DOHH2 (cell line): ENCODE results near the gene SHISAL1.

Experiments used
- EZH2phosphoT487 ChIP-seq: fragments of 200-600 bp; sonication (generic); IDR thresholded peaks from 2 replicates; pipeline ENCODE4 v1.6.1; 2017; ENCODE audit warnings: borderline replicate concordance, mild to moderate bottlenecking, antibody characterized with exemption, low read length, moderate library complexity, mixed read lengths
- TF ChIP-seq, protein P1 (sequence below): fragments of 200-600 bp; sonication (generic); IDR thresholded peaks from one replicate; pipeline ENCODE4 v1.5.1; 2014; ENCODE audit warnings: antibody characterized with exemption, mild to moderate bottlenecking, low read depth, low read length; ENCODE audit not compliant: poor library complexity, severe bottlenecking

DNA sequence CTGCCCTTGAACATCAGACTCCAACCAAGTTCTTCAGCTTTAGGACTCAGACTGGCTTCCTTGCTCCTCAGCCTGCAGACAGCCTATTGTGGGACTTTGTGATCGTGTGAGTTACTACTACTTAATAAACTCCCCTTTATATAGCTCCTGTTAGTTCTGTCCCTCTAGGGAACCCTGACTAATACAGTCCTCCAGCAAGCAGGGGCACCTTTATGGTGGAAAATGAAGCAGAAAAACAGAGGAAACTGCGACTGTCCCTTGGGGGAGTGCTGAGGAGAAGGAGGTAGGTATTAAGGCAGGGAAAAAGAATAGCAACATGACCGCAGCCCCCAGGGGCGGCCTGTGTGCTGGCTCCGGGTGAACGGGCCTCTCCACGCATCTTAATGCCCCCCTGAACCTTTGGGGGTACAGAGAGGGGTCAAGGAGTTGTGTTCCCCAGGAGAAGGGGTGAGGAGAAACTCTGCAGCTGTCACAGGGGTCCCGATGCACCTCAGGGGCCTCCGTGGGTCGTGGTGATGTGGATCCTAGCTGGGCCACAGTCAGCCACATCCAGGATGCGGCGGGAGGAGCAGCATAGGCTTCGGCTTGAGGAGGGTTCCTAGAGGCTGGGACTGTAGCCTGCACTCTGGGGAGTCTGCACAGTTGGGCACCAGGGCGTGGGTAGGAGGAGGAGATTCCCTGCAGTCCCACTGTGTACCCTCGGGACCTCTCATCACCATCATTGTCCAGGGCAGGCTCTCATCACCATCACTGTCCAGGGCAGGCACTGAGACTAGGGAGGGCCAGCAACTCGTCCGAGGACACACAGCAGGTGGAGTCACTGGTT, 34.3 kb downstream of the SHISAL1 start:
- TF ChIP-seq, protein P1, sequence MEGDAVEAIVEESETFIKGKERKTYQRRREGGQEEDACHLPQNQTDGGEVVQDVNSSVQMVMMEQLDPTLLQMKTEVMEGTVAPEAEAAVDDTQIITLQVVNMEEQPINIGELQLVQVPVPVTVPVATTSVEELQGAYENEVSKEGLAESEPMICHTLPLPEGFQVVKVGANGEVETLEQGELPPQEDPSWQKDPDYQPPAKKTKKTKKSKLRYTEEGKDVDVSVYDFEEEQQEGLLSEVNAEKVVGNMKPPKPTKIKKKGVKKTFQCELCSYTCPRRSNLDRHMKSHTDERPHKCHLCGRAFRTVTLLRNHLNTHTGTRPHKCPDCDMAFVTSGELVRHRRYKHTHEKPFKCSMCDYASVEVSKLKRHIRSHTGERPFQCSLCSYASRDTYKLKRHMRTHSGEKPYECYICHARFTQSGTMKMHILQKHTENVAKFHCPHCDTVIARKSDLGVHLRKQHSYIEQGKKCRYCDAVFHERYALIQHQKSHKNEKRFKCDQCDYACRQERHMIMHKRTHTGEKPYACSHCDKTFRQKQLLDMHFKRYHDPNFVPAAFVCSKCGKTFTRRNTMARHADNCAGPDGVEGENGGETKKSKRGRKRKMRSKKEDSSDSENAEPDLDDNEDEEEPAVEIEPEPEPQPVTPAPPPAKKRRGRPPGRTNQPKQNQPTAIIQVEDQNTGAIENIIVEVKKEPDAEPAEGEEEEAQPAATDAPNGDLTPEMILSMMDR: no peak
- no peak for TF ChIP-seq EZH2phosphoT487
